Uterus (tissue), 4 donors: Measurements from ENCODE around the gene TCEANC. TPM values are rescaled to one million over a fixed set of nuclear protein-coding genes. Genes with fewer than 3 reads are reported as not detected.
A peak's percentile ranks its signal among the peaks of the same experiment; 100 is the strongest.

Experiments
- DNase-seq, 2 donors: peaks; one replicate each; pipeline ENCODE4 v3.0.0-alpha.2; 2019 to 2020
- H3K27ac ChIP-seq, 2 donors: fragments of 200-600 bp; sonication (generic); 1 replicate in 1 of 2; 2 replicates in 1 of 2; pipeline ENCODE4 v1.5.1; 2016 to 2018
- H3K27me3 ChIP-seq, 2 donors: fragments of 200-600 bp; sonication (generic); one replicate each; pipeline ENCODE4 v1.5.1; 2018 to 2019; ENCODE audit warnings: control low read depth in 1 of 2
- H3K36me3 ChIP-seq, 2 donors: fragments of 200-600 bp; sonication (generic); one replicate each; pipeline ENCODE4 v1.5.1; 2019; ENCODE audit warnings: control low read depth in 1 of 2
- H3K4me1 ChIP-seq, 2 donors: fragments of 200-600 bp; sonication (generic); one replicate each; pipeline ENCODE4 v1.5.1; 2018 to 2019; ENCODE audit warnings: control low read depth in 1 of 2
- H3K4me3 ChIP-seq, 2 donors: fragments of 200-600 bp; sonication (generic); 1 replicate in 1 of 2; 2 replicates in 1 of 2; pipeline ENCODE4 v1.5.1; 2018 to 2019; ENCODE audit warnings: mild to moderate bottlenecking in 1 of 2
- H3K9me3 ChIP-seq, 2 donors: fragments of 200-600 bp; sonication (generic); one replicate each; pipeline ENCODE4 v1.5.1; 2019; ENCODE audit warnings: control low read depth in 1 of 2
- CTCF ChIP-seq, 4 experiments: fragments of 200-600 bp in 2 of 4; fragments of 450-650 bp in 2 of 4; sonication (generic) in 2 of 4; IDR thresholded peaks; one replicate each; pipeline ENCODE4 v1.5.1; 2016 to 2019; ENCODE audit warnings: antibody characterized with exemption in 4 of 4, mild to moderate bottlenecking in 2 of 4, moderate library complexity in 1 of 4
- POLR2A ChIP-seq, 2 donors: fragments of 450-650 bp; IDR thresholded peaks; one replicate each; pipeline ENCODE4 v1.6.1; 2016; ENCODE audit warnings: antibody characterized with exemption in 2 of 2, mild to moderate bottlenecking in 1 of 2, moderate library complexity in 1 of 2
- intact Hi-C: fragments of 100-400 bp; cut with DNase I; formaldehyde crosslinking; loops from one replicate; pipeline ENCODE4 v1.15.1; 2023; ENCODE audit warnings: low total_unique reads
- total RNA-seq, 4 donors: library from RNA; depleted of rRNA in 3 of 4; stranded (reverse); fragments of >200 nt in 3 of 4; gene quantifications; one replicate each; pipeline versions ENCODE4 v1.1.0 to v1.2.4, GENCODE V29; 2014 to 2023
- donor health status: DM: yes; HTN: yes; CAD: no.

Gene TCEANC
- total RNA-seq, 4 donors from 2014 or later, result 1.5 to 9.2 (median 5.7) TPM

- H3K27ac ChIP-seq, result peak overlapping the region; percentile 89 to 96
- intact Hi-C loops, result no loop called here
Measured at GRCh38 chrX:13690836-13691235, 37.9 kb downstream of the TCEANC start.

GRCh38 chrX:13691841-13692371, 39.0 kb downstream of the TCEANC start:
- DNase-seq, result no peak
- H3K27me3 ChIP-seq, result no peaks in the 10 kb centered on the region
- no peaks in the 10 kb centered on the region for H3K9me3 ChIP-seq
- H3K4me1 ChIP-seq, result no peaks in the 10 kb centered on the region
- no peak overlapping the region for H3K4me3 ChIP-seq
- TF ChIP-seq POLR2A (IDR thresholded peaks at IDR 0.05) (no peak), CTCF (IDR thresholded peaks at IDR 0.05) (no peak)
- peak overlapping the region in 1 of 2 donors; percentile 36 for H3K27ac ChIP-seq
- H3K36me3 ChIP-seq, result no peaks in the 10 kb centered on the region
- intact Hi-C loops, result no loop called here

More at GRCh38 chrX:13690836-13691235, 37.9 kb downstream of the TCEANC start:
- TF ChIP-seq CTCF (IDR thresholded peaks at IDR 0.05) (no peak), POLR2A (IDR thresholded peaks at IDR 0.05) (no peak)
- DNase-seq, result no peak
- Histone ChIP-seq H3K27me3 (no peaks in the 10 kb centered on the region), H3K4me3 (peak overlapping the region; percentile 46 to 89), H3K9me3 (no peaks in the 10 kb centered on the region), H3K36me3 (no peaks in the 10 kb centered on the region), H3K4me1 (no peaks in the 10 kb centered on the region)

- H3K4me1 ChIP-seq, result no peaks in the 10 kb centered on the region
Measured at GRCh38 chrX:13692771-13693231, 39.9 kb downstream of the TCEANC start.

GRCh38 chrX:13693341-13693961, 40.5 kb downstream of the TCEANC start:
- H3K27me3 ChIP-seq, result no peaks in the 10 kb centered on the region
- H3K36me3 ChIP-seq, result no peaks in the 10 kb centered on the region
- intact Hi-C loops, result no loop called here
- H3K27ac ChIP-seq, result peak overlapping the region; percentile 16 to 36
- DNase-seq, result no peak
- no peaks in the 10 kb centered on the region for H3K9me3 ChIP-seq
- H3K4me1 ChIP-seq, result no peaks in the 10 kb centered on the region
- H3K4me3 ChIP-seq, result no peak overlapping the region
- TF ChIP-seq POLR2A (IDR thresholded peaks at IDR 0.05) (no peak), CTCF (IDR thresholded peaks at IDR 0.05) (no peak)

More at GRCh38 chrX:13692771-13693231, 39.9 kb downstream of the TCEANC start:
- TF ChIP-seq CTCF (IDR thresholded peaks at IDR 0.05), result no peak
- TF ChIP-seq POLR2A (IDR thresholded peaks at IDR 0.05), result no peak
- Histone ChIP-seq H3K27ac (peak overlapping the region; percentile 16 to 36), H3K36me3 (no peaks in the 10 kb centered on the region), H3K9me3 (no peaks in the 10 kb centered on the region), H3K4me3 (no peak overlapping the region), H3K27me3 (no peaks in the 10 kb centered on the region)
- intact Hi-C loops, result no loop called here
- DNase-seq, result no peak

- Histone ChIP-seq H3K36me3 (no peaks in the 10 kb centered on the region), H3K27ac (peak overlapping the region; percentile 21 to 36), H3K4me1 (no peaks in the 10 kb centered on the region), H3K4me3 (no peak overlapping the region), H3K9me3 (no peaks in the 10 kb centered on the region), H3K27me3 (no peaks in the 10 kb centered on the region)
- intact Hi-C loops, result no loop called here
- DNase-seq, result no peak
- TF ChIP-seq POLR2A (IDR thresholded peaks at IDR 0.05), result no peak
- no peak for TF ChIP-seq CTCF (IDR thresholded peaks at IDR 0.05)
Measured at GRCh38 chrX:13694359-13694758, 41.4 kb downstream of the TCEANC start.
